K562 (cell line): Measurements from ENCODE around the gene KHDC1. TPM values are rescaled to one million over a fixed set of nuclear protein-coding genes. Genes with fewer than 3 reads are reported as not detected.
A peak's percentile ranks its signal among the peaks of the same experiment; 100 is the strongest.

Experiments used
- CTCFL ChIP-seq: IDR thresholded peaks from 2 replicates; pipeline ENCODE4 v1.6.1; 2011; ENCODE audit warnings: borderline replicate concordance, low read depth, mild to moderate bottlenecking, moderate library complexity, low read length; ENCODE audit not compliant: insufficient read depth, poor library complexity, severe bottlenecking
- MBD1 ChIP-seq: fragments of 250-450 bp; sonication (Bioruptor Pico); IDR thresholded peaks from 2 replicates; pipeline ENCODE4 v1.8.0; 2022; ENCODE audit warnings: inconsistent platforms
- SAP30 ChIP-seq: fragments of 200-600 bp; sonication (generic); IDR thresholded peaks from 2 replicates; pipeline ENCODE4 v1.6.1; 2012; ENCODE audit warnings: borderline replicate concordance, low read depth, mild to moderate bottlenecking, moderate library complexity, low read length, control low read depth, inconsistent platforms; ENCODE audit not compliant: insufficient read depth, poor library complexity, severe bottlenecking
- USF1 ChIP-seq: sonication (generic); formaldehyde crosslinking; IDR thresholded peaks from 2 replicates; pipeline ENCODE4 v1.9.0; 2022; ENCODE audit warnings: mild to moderate bottlenecking, missing genetic modification reagents
- ZBTB40 ChIP-seq, 2 experiments: fragments of 450-650 bp in 1 of 2; sonication (generic) in 1 of 2; formaldehyde crosslinking in 1 of 2; IDR thresholded peaks; 2 replicates each; pipeline versions ENCODE4 v1.7.1 to v1.9.0; 2016 to 2022; ENCODE audit warnings: inconsistent platforms in 1 of 2, mild to moderate bottlenecking in 1 of 2, missing genetic modification reagents in 1 of 2
- ZNF644 ChIP-seq: fragments of 200-800 bp; sonication (Bioruptor generic); IDR thresholded peaks from 2 replicates; pipeline ENCODE4 v1.6.1; 2016; ENCODE audit warnings: low read depth, missing genetic modification characterization, missing compliant biosample characterization
- polyA plus RNA-seq, 8 experiments: library from polyadenylated mRNA; depleted of rRNA in 4 of 8; stranded (reverse) in 5 of 8; unstranded in 3 of 8; fragments of >200 nt; fragmentation: Nextera tagmentation in 2 of 8; fragmentation: Illumina TruSeq in 1 of 8; extraction: Ambion mirVana in 2 of 8; extraction: Trizol in 1 of 8; gene quantifications; 2 replicates each; pipeline versions ENCODE4 v1.2.1 to v1.2.3, GENCODE V29; 2011 to 2014; ENCODE audit warnings: inconsistent platforms in 1 of 8, missing spikeins in 1 of 8
- total RNA-seq, 7 experiments: library from RNA; depleted of rRNA in 6 of 7; stranded (reverse); fragments of >200 nt in 6 of 7; fragmentation: Illumina TruSeq in 2 of 7; extraction: Trizol in 2 of 7; gene quantifications; 2 replicates each; pipeline versions ENCODE4 v1.2.1 to v1.2.3, GENCODE V29; 2011 to 2021; ENCODE audit warnings: low replicate concordance in 1 of 7
- TF ChIP-seq, protein P1 (sequence below), 3 experiments: IDR thresholded peaks in 2 of 3; conservative IDR thresholded peaks in 1 of 3; 2 replicates each; pipeline ENCODE4 v1.5.1; 2011 to 2012; ENCODE audit warnings: low read length in 3 of 3, mild to moderate bottlenecking in 3 of 3, control low read depth in 2 of 3, improper control_type of control experiment in 1 of 3, inconsistent platforms in 1 of 3, low read depth in 1 of 3, mixed read lengths in 1 of 3, moderate library complexity in 1 of 3; ENCODE audit not compliant: insufficient read depth in 2 of 3

The KHDC1 gene
- total and polyA plus RNA-seq, 9 of the 15 experiments (the other 6 are each of a cell fraction or from before 2014, with no cell fraction given), result 2.5 to 19.5 (median 8.0) TPM

DNA sequence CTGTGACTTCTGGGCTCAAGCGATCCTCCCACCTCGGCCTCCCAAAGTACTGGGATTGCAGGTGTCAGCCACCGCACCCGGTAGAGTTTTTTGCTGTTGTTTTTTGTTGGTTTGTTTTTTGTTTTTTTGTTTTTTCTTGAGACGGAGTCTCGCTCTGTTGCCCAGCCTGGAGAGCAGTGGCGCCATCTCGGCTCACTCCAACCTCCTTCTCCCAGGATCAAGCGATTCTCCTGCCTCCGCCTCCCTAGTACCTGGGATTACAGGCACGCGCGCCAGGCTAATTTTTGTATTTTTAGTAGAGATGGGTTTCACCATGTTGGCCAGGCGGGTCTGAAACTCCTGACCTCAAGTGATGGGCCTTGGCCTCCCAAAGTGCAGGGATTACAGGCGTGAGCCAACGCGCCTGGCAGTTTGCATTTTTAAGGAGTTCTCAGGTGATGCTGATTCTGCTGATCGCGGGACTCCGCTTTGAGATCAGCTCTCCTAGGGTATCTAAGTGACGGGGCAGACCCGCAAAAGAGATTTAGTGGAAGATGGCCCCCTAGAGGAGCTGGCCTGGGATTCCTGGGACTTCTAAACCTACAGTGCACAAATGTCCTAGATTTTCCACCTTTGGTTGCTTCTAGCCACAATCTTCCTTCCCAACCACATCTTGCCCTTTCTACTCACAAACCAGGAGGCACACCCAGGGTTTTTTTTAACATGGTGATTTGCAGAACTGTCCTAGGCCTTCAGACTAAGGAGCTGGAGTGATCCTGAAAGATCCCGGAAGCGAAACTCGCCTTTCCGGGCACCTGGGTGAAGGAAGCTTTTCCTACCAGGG is 45.9 kb upstream of the KHDC1 start (continued):
- TF ChIP-seq, protein P1, sequence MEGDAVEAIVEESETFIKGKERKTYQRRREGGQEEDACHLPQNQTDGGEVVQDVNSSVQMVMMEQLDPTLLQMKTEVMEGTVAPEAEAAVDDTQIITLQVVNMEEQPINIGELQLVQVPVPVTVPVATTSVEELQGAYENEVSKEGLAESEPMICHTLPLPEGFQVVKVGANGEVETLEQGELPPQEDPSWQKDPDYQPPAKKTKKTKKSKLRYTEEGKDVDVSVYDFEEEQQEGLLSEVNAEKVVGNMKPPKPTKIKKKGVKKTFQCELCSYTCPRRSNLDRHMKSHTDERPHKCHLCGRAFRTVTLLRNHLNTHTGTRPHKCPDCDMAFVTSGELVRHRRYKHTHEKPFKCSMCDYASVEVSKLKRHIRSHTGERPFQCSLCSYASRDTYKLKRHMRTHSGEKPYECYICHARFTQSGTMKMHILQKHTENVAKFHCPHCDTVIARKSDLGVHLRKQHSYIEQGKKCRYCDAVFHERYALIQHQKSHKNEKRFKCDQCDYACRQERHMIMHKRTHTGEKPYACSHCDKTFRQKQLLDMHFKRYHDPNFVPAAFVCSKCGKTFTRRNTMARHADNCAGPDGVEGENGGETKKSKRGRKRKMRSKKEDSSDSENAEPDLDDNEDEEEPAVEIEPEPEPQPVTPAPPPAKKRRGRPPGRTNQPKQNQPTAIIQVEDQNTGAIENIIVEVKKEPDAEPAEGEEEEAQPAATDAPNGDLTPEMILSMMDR (IDR thresholded peaks at IDR 0.05 in 2 of 3, conservative IDR thresholded peaks at IDR 0.05 in 1 of 3; ENCODE audit: insufficient read depth in 2 of 3, low read depth in 1 of 3, low read length in 3 of 3), result peak; percentile 34 to 45 (median 42); a peak in 5 of 6 replicates
- no peak for TF ChIP-seq ZNF644 (tag)
- peak; percentile 89 for TF ChIP-seq CTCFL
- TF ChIP-seq USF1, result no peak
- no peak for TF ChIP-seq SAP30
- TF ChIP-seq ZBTB40 (IDR thresholded peaks at IDR 0.05), result peak; percentile 59; the same call in 1 of the 2 replicates
- no peak for TF ChIP-seq ZBTB40 (CRISPR knock-in tag; IDR thresholded peaks at IDR 0.05)
- peak; percentile 51; the same call in 1 of the 2 replicates for TF ChIP-seq MBD1 (CRISPR knock-in tag)
